GM10266 (cell line): Measurements from ENCODE around the gene FOXE3.

ENCODE experiments used
- DNase-seq: peaks from one replicate; pipeline ENCODE4 v3.0.0; 2012; ENCODE audit errors: extremely low spot score
- TF ChIP-seq, protein P1 (sequence below): IDR thresholded peaks from 2 replicates; pipeline ENCODE4 v1.5.1; 2012; ENCODE audit warnings: mild to moderate bottlenecking, low read depth; ENCODE audit not compliant: control insufficient read depth, insufficient read depth; ENCODE audit errors: missing control alignments

FOXE3 gene

DNA sequence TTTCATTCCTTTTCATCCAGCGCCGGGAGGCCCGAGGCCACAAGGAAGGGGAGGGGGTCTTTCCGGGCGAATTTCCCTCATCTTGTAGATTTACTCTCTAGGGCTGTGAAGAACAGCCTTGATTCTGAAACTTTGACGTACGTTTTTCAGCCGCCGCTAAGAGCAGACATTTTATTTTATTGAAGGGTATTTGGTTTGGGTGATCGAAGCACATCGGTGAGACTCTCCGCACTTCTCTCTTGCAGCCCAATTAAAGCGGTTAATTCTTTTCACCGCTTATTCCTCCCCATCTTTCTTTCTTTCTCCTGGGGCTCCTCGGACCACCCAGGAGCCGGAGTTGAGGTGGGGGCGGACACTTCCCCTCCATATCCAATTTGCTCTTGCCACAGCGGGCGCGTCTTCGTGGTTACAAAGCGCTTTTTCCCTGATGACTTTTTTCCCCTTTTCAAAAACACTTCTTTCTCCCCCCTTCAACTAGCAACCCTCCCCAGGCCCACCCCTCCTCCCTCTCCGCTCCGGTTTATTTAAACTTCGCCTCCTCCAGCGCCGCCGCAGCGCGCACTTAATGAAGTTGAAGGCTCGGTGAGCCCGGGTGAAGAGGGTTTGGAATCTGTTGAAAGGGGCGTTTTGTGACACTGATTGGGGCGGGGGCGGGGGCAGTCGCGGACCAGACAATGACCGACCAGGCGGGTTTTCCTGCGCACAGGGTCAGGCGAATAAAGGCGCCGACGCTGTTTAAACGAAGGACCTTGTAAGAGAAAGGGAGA, 27.6 kb downstream of the FOXE3 start:
- TF ChIP-seq, protein P1, sequence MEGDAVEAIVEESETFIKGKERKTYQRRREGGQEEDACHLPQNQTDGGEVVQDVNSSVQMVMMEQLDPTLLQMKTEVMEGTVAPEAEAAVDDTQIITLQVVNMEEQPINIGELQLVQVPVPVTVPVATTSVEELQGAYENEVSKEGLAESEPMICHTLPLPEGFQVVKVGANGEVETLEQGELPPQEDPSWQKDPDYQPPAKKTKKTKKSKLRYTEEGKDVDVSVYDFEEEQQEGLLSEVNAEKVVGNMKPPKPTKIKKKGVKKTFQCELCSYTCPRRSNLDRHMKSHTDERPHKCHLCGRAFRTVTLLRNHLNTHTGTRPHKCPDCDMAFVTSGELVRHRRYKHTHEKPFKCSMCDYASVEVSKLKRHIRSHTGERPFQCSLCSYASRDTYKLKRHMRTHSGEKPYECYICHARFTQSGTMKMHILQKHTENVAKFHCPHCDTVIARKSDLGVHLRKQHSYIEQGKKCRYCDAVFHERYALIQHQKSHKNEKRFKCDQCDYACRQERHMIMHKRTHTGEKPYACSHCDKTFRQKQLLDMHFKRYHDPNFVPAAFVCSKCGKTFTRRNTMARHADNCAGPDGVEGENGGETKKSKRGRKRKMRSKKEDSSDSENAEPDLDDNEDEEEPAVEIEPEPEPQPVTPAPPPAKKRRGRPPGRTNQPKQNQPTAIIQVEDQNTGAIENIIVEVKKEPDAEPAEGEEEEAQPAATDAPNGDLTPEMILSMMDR, result no peak
- no peak for DNase-seq

DNA sequence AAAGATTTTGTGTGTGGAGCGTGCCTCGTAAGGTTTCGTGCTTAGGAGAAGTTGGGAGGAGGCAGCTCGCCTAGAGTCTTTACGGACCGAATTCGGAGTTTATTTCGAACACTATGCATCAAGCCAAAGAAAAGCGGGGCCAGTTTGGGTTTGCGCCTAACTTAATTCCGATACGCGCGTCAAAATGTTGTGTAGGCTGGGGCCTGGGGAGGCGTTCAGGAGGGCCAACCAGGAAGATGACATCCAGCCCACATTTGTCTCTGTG, 28.1 kb downstream of the FOXE3 start:
- TF ChIP-seq, protein P1, result no peak
- no peak for DNase-seq

- DNase-seq, result no peak
- TF ChIP-seq, protein P1, result no peak
Observed at GRCh38 chr1:47444562-47445465, 28.7 kb downstream of the FOXE3 start.

DNA sequence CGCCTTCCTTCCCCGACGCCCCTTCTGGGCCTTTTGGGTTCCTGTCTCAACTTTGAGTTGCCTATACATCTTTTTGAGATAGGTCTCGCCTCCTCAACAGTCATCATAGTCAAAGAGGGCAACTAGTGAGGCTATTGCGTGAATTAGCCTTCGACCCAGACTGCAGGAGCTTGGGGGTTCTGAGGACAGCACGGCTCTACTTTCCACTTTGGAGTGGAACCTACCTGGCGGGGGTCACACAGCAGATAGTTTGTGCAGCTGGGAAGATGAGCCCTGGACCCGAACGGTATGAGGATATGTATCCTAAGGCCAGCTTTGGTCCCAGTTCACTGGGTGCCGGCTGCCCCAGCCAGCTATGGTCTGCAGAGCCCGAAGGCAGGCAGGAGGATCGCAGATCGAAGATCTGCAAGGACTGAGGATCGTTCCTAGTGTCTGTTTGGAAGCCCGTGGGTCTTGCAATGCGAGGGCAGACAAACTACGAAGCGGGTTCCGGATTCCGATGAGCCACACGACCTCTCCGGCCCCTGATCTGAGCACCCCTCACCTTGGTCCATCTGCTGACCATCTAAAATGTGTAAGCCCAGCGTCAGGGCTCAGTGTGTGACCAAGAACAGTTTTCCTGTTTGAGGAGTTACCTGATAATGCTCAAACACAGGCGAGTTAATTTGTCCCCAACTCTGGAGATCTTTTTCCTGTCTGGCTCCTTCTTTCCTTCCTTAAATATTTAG, 29.9 kb downstream of the FOXE3 start:
- no peak for DNase-seq
- TF ChIP-seq, protein P1, result no peak

DNA sequence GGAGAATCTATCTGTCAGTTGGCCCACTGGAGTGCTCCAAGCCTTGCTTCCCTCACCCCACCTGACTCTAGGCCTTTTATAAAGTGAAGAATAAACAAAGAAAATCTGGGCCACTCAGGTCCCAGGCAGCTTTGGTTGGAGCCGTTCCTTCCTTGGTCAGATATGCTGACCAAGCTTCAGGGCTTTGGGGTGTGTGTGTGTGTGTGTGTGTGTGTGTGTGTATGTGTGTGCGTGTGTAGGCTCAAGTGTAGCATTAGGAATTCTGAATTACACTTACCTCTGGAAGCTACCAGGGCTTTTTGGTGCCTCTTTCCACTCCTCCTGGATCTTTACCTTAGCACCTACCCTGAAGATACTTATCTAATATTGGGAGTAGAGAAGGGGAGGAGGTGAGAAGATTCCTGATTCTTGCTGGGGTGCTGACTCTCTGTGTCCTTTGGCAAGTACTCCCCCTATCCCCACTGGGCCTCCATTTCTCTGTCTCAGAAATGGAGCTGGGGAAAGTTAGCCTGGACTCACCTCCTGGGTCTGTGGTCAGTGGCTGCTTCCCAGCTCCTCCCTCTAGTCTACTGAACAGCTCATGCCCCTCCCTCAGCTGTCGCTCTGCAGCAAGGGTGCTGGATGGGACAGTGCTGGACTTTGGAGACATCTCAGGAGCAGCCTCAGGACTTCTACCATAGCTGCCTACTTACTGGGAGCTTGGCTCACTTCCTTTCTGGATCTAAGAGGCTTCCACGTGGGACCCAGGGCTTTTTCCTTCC, 32.6 kb downstream of the FOXE3 start:
- TF ChIP-seq, protein P1, result no peak
- DNase-seq, result no peak

DNA sequence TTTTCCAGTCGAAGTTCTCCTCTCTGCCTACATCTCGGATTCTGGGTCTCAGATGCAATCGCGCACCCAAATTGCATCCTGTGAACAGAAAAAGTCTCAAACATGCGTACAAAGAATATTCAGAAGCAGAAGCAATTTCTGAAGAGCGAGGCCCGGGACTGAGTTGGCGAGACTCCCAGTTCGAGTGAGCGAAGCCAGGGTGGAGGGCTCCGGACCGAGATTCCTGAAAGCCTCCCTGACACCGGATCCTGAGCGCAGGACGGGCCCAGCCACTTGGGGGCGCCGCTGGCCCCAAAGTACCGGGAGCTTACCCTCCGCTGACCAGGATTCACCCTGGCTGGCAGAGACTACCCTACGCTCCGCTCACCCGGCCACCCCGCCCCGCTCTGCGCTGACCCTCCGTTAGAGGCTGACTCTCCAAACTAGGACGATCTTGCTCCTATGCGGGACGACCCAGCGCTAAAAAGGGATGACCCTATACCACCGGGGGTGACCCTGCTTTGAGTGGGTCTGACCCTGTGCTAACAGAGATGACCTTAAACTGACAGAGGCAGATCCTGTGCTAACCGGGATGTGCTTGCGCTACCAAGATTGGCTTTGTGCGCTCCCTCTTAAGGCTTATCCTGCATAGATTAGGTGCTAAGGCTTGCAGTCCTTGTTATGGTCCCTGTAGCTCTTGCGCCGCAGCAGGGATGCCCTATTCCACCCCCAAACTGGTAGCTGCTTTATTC, 33.9 kb downstream of the FOXE3 start:
- TF ChIP-seq, protein P1, result peak; percentile 65
- DNase-seq, result no peak
